Activated CD4-positive, alpha-beta T cell treated with anti-CD3 and anti-CD28 coated beads for 4 hours (primary cell): ENCODE results near the gene EPHA10.

Source experiments
- DNase-seq, 2 donors: peaks; one replicate each; pipeline ENCODE4 v3.0.0-alpha.2; 2020

The EPHA10 gene

DNA sequence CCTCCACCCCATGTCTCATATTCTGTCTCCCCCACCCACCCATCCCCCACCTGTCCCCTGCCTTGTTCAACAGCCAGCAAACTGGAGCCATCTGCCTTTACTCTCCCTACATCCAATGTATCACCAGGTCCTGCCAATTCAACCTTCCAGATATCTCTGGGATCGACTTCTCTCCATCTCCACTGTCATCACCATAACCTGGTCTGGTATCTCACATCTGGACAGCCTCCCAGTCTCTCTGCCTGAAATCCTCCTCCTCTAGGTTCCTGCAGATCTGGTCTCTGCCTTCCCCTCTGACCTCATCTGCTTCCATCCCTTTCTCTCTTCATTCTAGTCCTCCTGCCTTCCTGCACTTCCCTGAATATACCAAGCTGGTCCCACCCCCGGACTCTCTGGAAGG lies 94.8 kb downstream of the EPHA10 start:
- DNase-seq, result no peak

DNA sequence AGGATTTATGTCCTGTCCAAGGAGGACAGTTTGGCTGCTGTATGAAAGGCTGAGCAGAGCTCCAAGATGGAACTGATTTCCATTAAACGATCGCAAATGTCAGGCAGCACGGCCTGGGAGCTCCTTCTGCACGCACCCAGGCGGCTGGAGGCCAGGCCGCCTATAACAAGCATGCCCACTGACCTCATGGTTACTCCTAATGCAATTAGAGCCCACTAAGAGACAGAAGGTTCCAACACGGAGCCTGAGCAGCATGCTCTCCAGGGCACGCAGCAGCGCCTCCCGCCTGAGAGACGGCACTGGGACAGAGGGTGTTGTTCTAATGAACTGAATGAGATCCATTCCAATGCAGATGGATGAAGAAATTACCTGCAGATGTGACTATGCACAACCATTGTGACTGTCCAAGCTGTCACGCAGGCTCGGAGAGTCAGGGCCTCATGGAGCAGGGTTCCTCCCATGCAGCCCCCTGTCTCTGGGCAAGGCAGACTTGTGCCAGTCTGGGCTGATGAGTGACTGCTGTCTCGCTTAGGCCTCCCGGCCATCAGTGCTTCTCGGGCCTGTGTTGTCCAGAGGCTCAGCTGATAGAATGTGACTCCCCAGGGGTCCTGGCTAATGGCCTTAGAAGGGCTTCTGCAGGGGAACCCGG lies 97.8 kb downstream of the EPHA10 start:
- no peak for DNase-seq

DNA sequence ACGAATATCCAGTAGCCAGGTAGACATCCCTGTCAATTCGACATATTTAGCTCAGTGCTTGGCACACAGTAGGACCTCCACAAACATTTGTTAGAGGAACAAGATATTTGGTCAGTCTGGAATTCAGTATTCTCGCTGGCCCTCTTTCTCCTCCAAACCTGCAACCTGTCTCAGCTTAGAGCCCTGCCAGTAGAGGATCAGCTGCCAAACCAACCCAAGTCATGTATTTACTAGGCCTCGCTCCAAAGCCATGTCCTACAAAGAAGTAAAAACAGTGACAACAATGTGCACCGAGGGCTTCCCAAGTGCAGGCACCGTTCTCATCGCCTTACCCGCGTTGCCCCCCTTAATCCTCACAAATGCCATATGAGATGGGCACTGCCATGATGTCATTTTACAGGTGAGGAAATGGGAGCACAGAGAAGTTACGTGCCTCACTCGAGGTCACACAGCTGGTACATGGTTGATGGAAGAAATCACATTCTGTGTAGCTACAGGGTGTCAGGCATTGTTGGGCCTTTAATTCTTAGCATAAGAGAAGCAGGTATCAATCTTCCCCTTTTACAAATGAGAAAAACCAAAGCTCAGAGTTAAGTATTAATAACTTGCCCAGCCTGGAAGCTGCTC lies 98.6 kb downstream of the EPHA10 start:
- no peak for DNase-seq
